SK-N-MC (cell line): ENCODE measurements around the gene POLD2.

Experiments
- DNase-seq: peaks from one replicate; pipeline ENCODE4 v3.0.0-alpha.2; 2011; ENCODE audit warnings: low read depth, low spot score
- H3K27ac ChIP-seq: fragments of 200-600 bp; sonication (generic); 2 replicates; pipeline ENCODE4 v1.5.1; 2016; ENCODE audit warnings: mixed run types
- H3K36me3 ChIP-seq: fragments of 200-600 bp; sonication (generic); 2 replicates; pipeline ENCODE4 v1.6.1; 2017; ENCODE audit warnings: antibody characterized with exemption, low read length, mixed read lengths; ENCODE audit not compliant: insufficient read depth
- H3K4me3 ChIP-seq: fragments of 200-600 bp; sonication (generic); 2 replicates; pipeline ENCODE4 v1.5.1; 2016
- H3K9ac ChIP-seq: fragments of 200-600 bp; sonication (generic); 2 replicates; pipeline ENCODE4 v1.8.0; 2017; ENCODE audit warnings: mixed run types, mixed read lengths; ENCODE audit not compliant: insufficient read length
- H3K9me3 ChIP-seq: fragments of 200-600 bp; sonication (generic); 2 replicates; pipeline ENCODE4 v1.6.1; 2017; ENCODE audit warnings: low read depth, mild to moderate bottlenecking, antibody characterized with exemption, low read length, moderate library complexity, mixed read lengths
- EZH2 ChIP-seq: fragments of 200-600 bp; sonication (generic); IDR thresholded peaks from one replicate; pipeline ENCODE4 v1.6.1; 2017; ENCODE audit warnings: antibody characterized with exemption
- FOXP2 ChIP-seq: optimal IDR thresholded peaks from 2 replicates; pipeline ENCODE3; 2011; ENCODE audit warnings: mild to moderate bottlenecking, moderate library complexity; ENCODE audit not compliant: insufficient read depth; ENCODE audit errors: extremely low read length, control extremely low read depth
- POLR2AphosphoS5 ChIP-seq: IDR thresholded peaks from 2 replicates; pipeline ENCODE4 v1.6.1; 2012; ENCODE audit warnings: mild to moderate bottlenecking, low read depth, low read length, borderline replicate concordance

Gene POLD2

GRCh38 chr7:44148961-44149536 is 25.7 kb upstream of the POLD2 start:
- DNase-seq = no peak
- Histone ChIP-seq H3K36me3 (no peaks in the 10 kb centered on the region), H3K4me3 (no peak overlapping the region), H3K27ac (no peak overlapping the region), H3K9ac (no peak overlapping the region), H3K9me3 (no peaks in the 10 kb centered on the region)
- no peak for TF ChIP-seq POLR2AphosphoS5
- TF ChIP-seq FOXP2 = no peak
- TF ChIP-seq EZH2 = no peak

GRCh38 chr7:44148166-44148565 is 24.8 kb upstream of the POLD2 start:
- H3K9me3 ChIP-seq = no peaks in the 10 kb centered on the region
- no peak for DNase-seq
- H3K9ac ChIP-seq = no peak overlapping the region
- no peaks in the 10 kb centered on the region for H3K36me3 ChIP-seq
- no peak for TF ChIP-seq FOXP2
- no peak for TF ChIP-seq EZH2
- TF ChIP-seq POLR2AphosphoS5 = no peak
- H3K27ac ChIP-seq = no peak overlapping the region
- H3K4me3 ChIP-seq = no peak overlapping the region

GRCh38 chr7:44147026-44147991 is 24.0 kb upstream of the POLD2 start:
- no peak overlapping the region for H3K4me3 ChIP-seq
- TF ChIP-seq FOXP2 = no peak
- TF ChIP-seq POLR2AphosphoS5 = no peak
- TF ChIP-seq EZH2 = no peak
- H3K9me3 ChIP-seq = no peaks in the 10 kb centered on the region
- no peaks in the 10 kb centered on the region for H3K36me3 ChIP-seq
- no peak for DNase-seq
- no peak overlapping the region for H3K27ac ChIP-seq
- no peak overlapping the region for H3K9ac ChIP-seq

- H3K27ac ChIP-seq = no peak overlapping the region
- no peaks in the 10 kb centered on the region for H3K36me3 ChIP-seq
- H3K9me3 ChIP-seq = no peaks in the 10 kb centered on the region
- no peak for TF ChIP-seq FOXP2
- no peak for TF ChIP-seq EZH2
- TF ChIP-seq POLR2AphosphoS5 = no peak
- no peak for DNase-seq
- no peak overlapping the region for H3K4me3 ChIP-seq
- no peak overlapping the region for H3K9ac ChIP-seq
Measured at GRCh38 chr7:44145969-44146911, 22.9 kb upstream of the POLD2 start.

GRCh38 chr7:44145479-44145968 is 22.2 kb upstream of the POLD2 start:
- Histone ChIP-seq H3K4me3 (no peak overlapping the region), H3K9ac (no peak overlapping the region), H3K9me3 (no peaks in the 10 kb centered on the region), H3K36me3 (no peaks in the 10 kb centered on the region), H3K27ac (no peak overlapping the region)
- no peak for DNase-seq
- TF ChIP-seq FOXP2 = no peak
- TF ChIP-seq EZH2 = no peak
- no peak for TF ChIP-seq POLR2AphosphoS5

GRCh38 chr7:44144968-44145478 is 21.7 kb upstream of the POLD2 start:
- Histone ChIP-seq H3K4me3 (no peak overlapping the region), H3K36me3 (no peaks in the 10 kb centered on the region), H3K9me3 (no peaks in the 10 kb centered on the region), H3K27ac (no peak overlapping the region), H3K9ac (no peak overlapping the region)
- DNase-seq = no peak
- TF ChIP-seq EZH2 (no peak), FOXP2 (no peak), POLR2AphosphoS5 (no peak)

GRCh38 chr7:44144426-44144967 is 21.1 kb upstream of the POLD2 start:
- DNase-seq = no peak
- no peak overlapping the region for H3K9ac ChIP-seq

More at GRCh38 chr7:44144426-44144967, 21.1 kb upstream of the POLD2 start:
- Histone ChIP-seq H3K4me3 (no peak overlapping the region), H3K9me3 (no peaks in the 10 kb centered on the region), H3K27ac (no peak overlapping the region), H3K36me3 (no peaks in the 10 kb centered on the region)
- TF ChIP-seq EZH2 (no peak), POLR2AphosphoS5 (no peak), FOXP2 (no peak)
